GM13976 (cell line): Measurements from ENCODE around the gene CRYGS.
"Not testable (repeated sequence)": the region's sequence is repeated elsewhere in the genome, so short reads cannot be mapped to it uniquely, and the experiment has no call there.

ENCODE experiments used
- DNase-seq: peaks from one replicate; pipeline ENCODE4 v3.0.0; 2012; ENCODE audit warnings: low spot score
- CTCF ChIP-seq: IDR thresholded peaks from 2 replicates; pipeline ENCODE4 v1.5.1; 2012; ENCODE audit warnings: borderline replicate concordance, mild to moderate bottlenecking; ENCODE audit not compliant: insufficient read depth; ENCODE audit errors: extremely low read depth, missing control alignments, control extremely low read depth
- in situ Hi-C: fragments of 300-500 bp; cut with MboI; formaldehyde crosslinking; loops from one replicate; pipeline ENCODE4 v1.12.0; 2022; ENCODE audit warnings: low sequenced_read_pairs, mixed read lengths, inconsistent platforms; ENCODE audit not compliant: unreplicated experiment

Gene CRYGS

GRCh38 chr3:186570941-186571643 lies 26.9 kb upstream of the CRYGS start:
- in situ Hi-C loops = no loop called here
- DNase-seq = no peak
- TF ChIP-seq CTCF = no peak

- no peak for TF ChIP-seq CTCF
- DNase-seq = peak; percentile 97
- in situ Hi-C loops = no loop called here
Observed at GRCh38 chr3:186570096-186570940, 26.1 kb upstream of the CRYGS start, which contains the start of gene DNAJB11. DNAJB11 (plus strand) TSS chr3:186570720; CDS start chr3:186570898, 178 bp downstream.

GRCh38 chr3:186569779-186570095 lies 25.6 kb upstream of the CRYGS start:
- in situ Hi-C loops = no loop called here
- no peak for DNase-seq
- no peak for TF ChIP-seq CTCF

GRCh38 chr3:186569361-186569760 lies 25.2 kb upstream of the CRYGS start:
- in situ Hi-C loops, DNase-seq: not testable (repeated sequence)

GRCh38 chr3:186567072-186567921 lies 23.1 kb upstream of the CRYGS start, which contains the start of gene TBCCD1:
TBCCD1 (minus strand) TSS chr3:186567339; CDS start chr3:186564329, 3,010 bp downstream.
- no peak for TF ChIP-seq CTCF
- peak; percentile 93 for DNase-seq
- in situ Hi-C loops = no loop called here

GRCh38 chr3:186566772-186567071 lies 22.5 kb upstream of the CRYGS start:
- no peak for DNase-seq
- in situ Hi-C loops = no loop called here
- TF ChIP-seq CTCF = no peak

GRCh38 chr3:186564586-186564985 lies 20.4 kb upstream of the CRYGS start:
- in situ Hi-C loops = no loop called here
- DNase-seq = no peak
- TF ChIP-seq CTCF = no peak
